ENCODE results near the gene CCNYL1.

DNA sequence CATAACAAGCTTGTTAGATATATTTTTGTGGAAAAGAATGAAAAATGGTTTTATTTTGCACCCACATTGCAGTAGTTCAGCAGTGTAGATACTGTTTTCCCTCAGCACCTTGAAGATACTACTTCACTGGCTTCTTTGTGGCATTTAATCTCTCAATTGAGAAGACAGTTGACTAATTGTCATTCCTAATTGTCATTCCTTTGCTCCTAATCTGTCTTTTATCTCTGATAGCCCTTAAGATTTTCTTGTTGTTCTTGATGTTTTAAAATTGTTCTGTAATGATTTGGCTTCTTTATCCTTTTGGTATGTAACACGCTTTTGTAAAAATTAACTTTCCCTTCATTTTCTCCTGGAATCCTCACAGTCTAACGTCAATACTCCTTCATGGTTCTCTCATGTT is 38.0 kb upstream of the CCNYL1 start:
- TF ChIP-seq, protein P1, sequence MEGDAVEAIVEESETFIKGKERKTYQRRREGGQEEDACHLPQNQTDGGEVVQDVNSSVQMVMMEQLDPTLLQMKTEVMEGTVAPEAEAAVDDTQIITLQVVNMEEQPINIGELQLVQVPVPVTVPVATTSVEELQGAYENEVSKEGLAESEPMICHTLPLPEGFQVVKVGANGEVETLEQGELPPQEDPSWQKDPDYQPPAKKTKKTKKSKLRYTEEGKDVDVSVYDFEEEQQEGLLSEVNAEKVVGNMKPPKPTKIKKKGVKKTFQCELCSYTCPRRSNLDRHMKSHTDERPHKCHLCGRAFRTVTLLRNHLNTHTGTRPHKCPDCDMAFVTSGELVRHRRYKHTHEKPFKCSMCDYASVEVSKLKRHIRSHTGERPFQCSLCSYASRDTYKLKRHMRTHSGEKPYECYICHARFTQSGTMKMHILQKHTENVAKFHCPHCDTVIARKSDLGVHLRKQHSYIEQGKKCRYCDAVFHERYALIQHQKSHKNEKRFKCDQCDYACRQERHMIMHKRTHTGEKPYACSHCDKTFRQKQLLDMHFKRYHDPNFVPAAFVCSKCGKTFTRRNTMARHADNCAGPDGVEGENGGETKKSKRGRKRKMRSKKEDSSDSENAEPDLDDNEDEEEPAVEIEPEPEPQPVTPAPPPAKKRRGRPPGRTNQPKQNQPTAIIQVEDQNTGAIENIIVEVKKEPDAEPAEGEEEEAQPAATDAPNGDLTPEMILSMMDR (IDR thresholded peaks at IDR 0.05): no peak
- TF ChIP-seq EP300 (IDR thresholded peaks at IDR 0.05): no peak

Measured in tibial nerve (tissue), 4 donors.